ENCODE data around the gene UBR4. TPM values are rescaled to one million over a fixed set of nuclear protein-coding genes. Genes with fewer than 3 reads are reported as not detected.

UBR4 gene
- total and polyA plus RNA-seq, 10 of the 15 experiments (the other 5 are each of a cell fraction or from before 2014, with no cell fraction given) = 34.2 to 124 (median 56.2) TPM

Other genes with a start within 250 kb of the UBR4 start
- 37.4 and 43.6 TPM in 2 replicates for gene EMC1, start 41.3 kb upstream of the UBR4 start, total RNA-seq (2014; rRNA removed)
- 12.3 and 12.8 TPM in 2 replicates for gene EMC1, start 41.3 kb upstream of the UBR4 start, total RNA-seq (2014; rRNA removed; fragmentation: Illumina TruSeq; extraction: Trizol)
- gene EMC1, start 41.3 kb upstream of the UBR4 start, total RNA-seq (2021) = 37.0 and 40.7 TPM in 2 replicates
- gene EMC1, start 41.3 kb upstream of the UBR4 start, polyA plus RNA-seq (2011; rRNA removed) = 7.9 and 13.2 TPM in 2 replicates
- gene EMC1, start 41.3 kb upstream of the UBR4 start, polyA plus RNA-seq (2014; fragmentation: Illumina TruSeq; extraction: Trizol) = 21.7 and 25.2 TPM in 2 replicates
- 10 to 100 TPM; 12.2 to 12.8 TPM for gene EMC1, start 41.3 kb upstream of the UBR4 start, polyA plus RNA-seq (2014; fragmentation: Nextera tagmentation; extraction: Ambion mirVana)
- gene EMC1, start 41.3 kb upstream of the UBR4 start, polyA plus RNA-seq (2014; rRNA removed) = 15.9 and 18.3 TPM in 2 replicates
- gene EMC1, start 41.3 kb upstream of the UBR4 start, polyA plus RNA-seq (2016; fragmentation: Nextera tagmentation; extraction: Ambion mirVana) = 10 to 100 TPM; 33.5 to 35.4 TPM
- gene MRTO4, start 41.5 kb upstream of the UBR4 start, total RNA-seq (2014; rRNA removed) = 64.1 and 64.7 TPM in 2 replicates
- gene MRTO4, start 41.5 kb upstream of the UBR4 start, total RNA-seq (2014; rRNA removed; fragmentation: Illumina TruSeq; extraction: Trizol) = 64.5 and 74.6 TPM in 2 replicates
- gene MRTO4, start 41.5 kb upstream of the UBR4 start, total RNA-seq (2021) = 72.1 and 74.7 TPM in 2 replicates
- 50.6 and 56.8 TPM in 2 replicates for gene MRTO4, start 41.5 kb upstream of the UBR4 start, polyA plus RNA-seq (2011; rRNA removed)
- 73.3 and 82.6 TPM in 2 replicates for gene MRTO4, start 41.5 kb upstream of the UBR4 start, polyA plus RNA-seq (2014; fragmentation: Illumina TruSeq; extraction: Trizol)
- 10 to 100 TPM; 43.5 to 64.8 TPM for gene MRTO4, start 41.5 kb upstream of the UBR4 start, polyA plus RNA-seq (2014; fragmentation: Nextera tagmentation; extraction: Ambion mirVana)
- 67.3 and 70.8 TPM in 2 replicates for gene MRTO4, start 41.5 kb upstream of the UBR4 start, polyA plus RNA-seq (2014; rRNA removed)
- 10 to 100 TPM; 92.0 to 99.5 TPM for gene MRTO4, start 41.5 kb upstream of the UBR4 start, polyA plus RNA-seq (2016; fragmentation: Nextera tagmentation; extraction: Ambion mirVana)
- gene AKR7A3, start 78.5 kb upstream of the UBR4 start, total RNA-seq (2014; rRNA removed) = 0.22 and 0.73 TPM in 2 replicates
- 0.22 and 0.23 TPM in 2 replicates for gene AKR7A3, start 78.5 kb upstream of the UBR4 start, total RNA-seq (2014; rRNA removed; fragmentation: Illumina TruSeq; extraction: Trizol)
- gene AKR7A3, start 78.5 kb upstream of the UBR4 start, total RNA-seq (2021) = 0.88 and 1.1 TPM in 2 replicates
- gene AKR7A3, start 78.5 kb upstream of the UBR4 start, polyA plus RNA-seq (2011; rRNA removed) = 0.07 and 0.10 TPM in 2 replicates
- 0.12 TPM in 1 of 2 replicates, not detected in the other for gene AKR7A3, start 78.5 kb upstream of the UBR4 start, polyA plus RNA-seq (2014; fragmentation: Illumina TruSeq; extraction: Trizol)
- not detected for gene AKR7A3, start 78.5 kb upstream of the UBR4 start, polyA plus RNA-seq (2014; fragmentation: Nextera tagmentation; extraction: Ambion mirVana)
- 0.85 and 1.1 TPM in 2 replicates for gene AKR7A3, start 78.5 kb upstream of the UBR4 start, polyA plus RNA-seq (2014; rRNA removed)
- gene AKR7A3, start 78.5 kb upstream of the UBR4 start, polyA plus RNA-seq (2016; fragmentation: Nextera tagmentation; extraction: Ambion mirVana) = under 1 TPM; 0.23 to 0.28 TPM
- 56.2 and 62.2 TPM in 2 replicates for gene AKR7A2, start 101.9 kb upstream of the UBR4 start, total RNA-seq (2014; rRNA removed)
- gene AKR7A2, start 101.9 kb upstream of the UBR4 start, total RNA-seq (2014; rRNA removed; fragmentation: Illumina TruSeq; extraction: Trizol) = 34.8 and 38.1 TPM in 2 replicates
- 58.0 and 61.2 TPM in 2 replicates for gene AKR7A2, start 101.9 kb upstream of the UBR4 start, total RNA-seq (2021)
- 25.2 and 37.3 TPM in 2 replicates for gene AKR7A2, start 101.9 kb upstream of the UBR4 start, polyA plus RNA-seq (2011; rRNA removed)
- gene AKR7A2, start 101.9 kb upstream of the UBR4 start, polyA plus RNA-seq (2014; fragmentation: Illumina TruSeq; extraction: Trizol) = 12.1 and 27.8 TPM in 2 replicates
- gene AKR7A2, start 101.9 kb upstream of the UBR4 start, polyA plus RNA-seq (2014; fragmentation: Nextera tagmentation; extraction: Ambion mirVana) = 1 to 10 TPM; 1.3 to 9.8 TPM
- 68.7 and 70.2 TPM in 2 replicates for gene AKR7A2, start 101.9 kb upstream of the UBR4 start, polyA plus RNA-seq (2014; rRNA removed)
- 100 to 1,000 TPM; 104 to 114 TPM for gene AKR7A2, start 101.9 kb upstream of the UBR4 start, polyA plus RNA-seq (2016; fragmentation: Nextera tagmentation; extraction: Ambion mirVana)
- 15.3 and 19.7 TPM in 2 replicates for gene SLC66A1, start 102.1 kb upstream of the UBR4 start, total RNA-seq (2014; rRNA removed)
- gene SLC66A1, start 102.1 kb upstream of the UBR4 start, total RNA-seq (2014; rRNA removed; fragmentation: Illumina TruSeq; extraction: Trizol) = 7.8 and 8.2 TPM in 2 replicates
- gene SLC66A1, start 102.1 kb upstream of the UBR4 start, total RNA-seq (2021) = 15.3 and 15.5 TPM in 2 replicates
- 4.0 and 8.2 TPM in 2 replicates for gene SLC66A1, start 102.1 kb upstream of the UBR4 start, polyA plus RNA-seq (2011; rRNA removed)
- gene SLC66A1, start 102.1 kb upstream of the UBR4 start, polyA plus RNA-seq (2014; fragmentation: Illumina TruSeq; extraction: Trizol) = 3.4 and 7.3 TPM in 2 replicates
- gene SLC66A1, start 102.1 kb upstream of the UBR4 start, polyA plus RNA-seq (2014; fragmentation: Nextera tagmentation; extraction: Ambion mirVana) = 1 to 10 TPM in 1 of 2 experiments, under 1 TPM in 1; 0.58 to 1.8 TPM
- gene SLC66A1, start 102.1 kb upstream of the UBR4 start, polyA plus RNA-seq (2014; rRNA removed) = 21.4 and 22.0 TPM in 2 replicates
- gene SLC66A1, start 102.1 kb upstream of the UBR4 start, polyA plus RNA-seq (2016; fragmentation: Nextera tagmentation; extraction: Ambion mirVana) = 10 to 100 TPM; 12.1 to 12.8 TPM

Data from GM12878 (cell line).